Measurements from ENCODE around the gene SFTPB. TPM values are rescaled to one million over a fixed set of nuclear protein-coding genes. Genes with fewer than 3 reads are reported as not detected.
"Not testable (repeated sequence)": the region's sequence is repeated elsewhere in the genome, so short reads cannot be mapped to it uniquely, and the experiment has no call there.

Gene SFTPB
- total and polyA plus RNA-seq, 4 donors, result not detected

- not testable (repeated sequence) for H3K27ac ChIP-seq (ENCODE audit: low read depth in 1 of 2, low read length in 2 of 2); DNase-seq (ENCODE audit: low spot score)
Observed at GRCh38 chr2:85660301-85660700, 7.7 kb downstream of the SFTPB start.

GRCh38 chr2:85659324-85659981, 8.5 kb downstream of the SFTPB start:
- Histone ChIP-seq H3K9ac (ENCODE audit: low read depth in 1 of 2, low read length in 2 of 2) (no peak overlapping the region), H3K9me3 (ENCODE audit: control insufficient read depth in 4 of 4, low read length in 3 of 4) (no peaks in the 10 kb centered on the region), H3K27ac (ENCODE audit: low read depth in 1 of 2, low read length in 2 of 2) (no peak overlapping the region), H3K27me3 (ENCODE audit: control insufficient read depth in 4 of 4, insufficient read depth in 4 of 4, low read length in 3 of 4) (no peaks in the 10 kb centered on the region), H3K4me1 (ENCODE audit: control insufficient read depth in 4 of 4, insufficient read depth in 4 of 4, low read length in 3 of 4) (no peaks in the 10 kb centered on the region), H3K4me3 (ENCODE audit: low read depth in 1 of 3, low read length in 3 of 3) (no peak overlapping the region), H3K36me3 (ENCODE audit: control insufficient read depth in 4 of 4, insufficient read depth in 3 of 4, low read depth in 1 of 4, low read length in 3 of 4) (peaks cover 0 to 6% (median 2%) of the 10 kb centered on the region in 4 donors)
- WGBS, result 91% methylated on average over 13 of the region's 13 CpGs
- no peak for TF ChIP-seq CTCF (IDR thresholded peaks at IDR 0.05; ENCODE audit: low read depth, low read length, missing input control)
- no peak for TF ChIP-seq RAD21 (IDR thresholded peaks at IDR 0.05)
- TF ChIP-seq YY1 (IDR thresholded peaks at IDR 0.05), result no peak
- no peak for TF ChIP-seq TAF1 (conservative IDR thresholded peaks at IDR 0.05)
- no peak for TF ChIP-seq ZBTB33 (IDR thresholded peaks at IDR 0.05)
- no peak for TF ChIP-seq REST (IDR thresholded peaks at IDR 0.05)
- no peak for DNase-seq (ENCODE audit: low spot score)

More at GRCh38 chr2:85660301-85660700, 7.7 kb downstream of the SFTPB start:
- not testable (repeated sequence) for H3K9me3 ChIP-seq (ENCODE audit: control insufficient read depth in 4 of 4, low read length in 3 of 4); H3K9ac ChIP-seq (ENCODE audit: low read depth in 1 of 2, low read length in 2 of 2); H3K4me1 ChIP-seq (ENCODE audit: control insufficient read depth in 4 of 4, insufficient read depth in 4 of 4, low read length in 3 of 4); H3K36me3 ChIP-seq (ENCODE audit: control insufficient read depth in 4 of 4, insufficient read depth in 3 of 4, low read depth in 1 of 4, low read length in 3 of 4); H3K27me3 ChIP-seq (ENCODE audit: control insufficient read depth in 4 of 4, insufficient read depth in 4 of 4, low read length in 3 of 4); H3K4me3 ChIP-seq (ENCODE audit: low read depth in 1 of 3, low read length in 3 of 3)
- 98% methylated on average over 11 of the region's 11 CpGs for WGBS

- H3K4me1 ChIP-seq (ENCODE audit: control insufficient read depth in 4 of 4, insufficient read depth in 4 of 4, low read length in 3 of 4); H3K9ac ChIP-seq (ENCODE audit: low read depth in 1 of 2, low read length in 2 of 2); H3K27me3 ChIP-seq (ENCODE audit: control insufficient read depth in 4 of 4, insufficient read depth in 4 of 4, low read length in 3 of 4); DNase-seq (ENCODE audit: low spot score); H3K4me3 ChIP-seq (ENCODE audit: low read depth in 1 of 3, low read length in 3 of 3); H3K27ac ChIP-seq (ENCODE audit: low read depth in 1 of 2, low read length in 2 of 2); H3K9me3 ChIP-seq (ENCODE audit: control insufficient read depth in 4 of 4, low read length in 3 of 4): not testable (repeated sequence)
- peaks cover 0 to 14% (median 7%) of the 10 kb centered on the region in 4 donors for H3K36me3 ChIP-seq (ENCODE audit: control insufficient read depth in 4 of 4, insufficient read depth in 3 of 4, low read depth in 1 of 4, low read length in 3 of 4)
- 96% methylated on average over 4 of the region's 4 CpGs for WGBS
Observed at GRCh38 chr2:85657399-85657798, 10.6 kb downstream of the SFTPB start.

Measured in liver (tissue), 9 donors.